ENCODE data around the gene PAX7.

PAX7 gene

GRCh38 chr1:18769140-18769539 is 138.5 kb downstream of the PAX7 start:
- no peak for DNase-seq

GRCh38 chr1:18770799-18771198 is 140.2 kb downstream of the PAX7 start:
- no peak for DNase-seq

GRCh38 chr1:18773753-18774152 is 143.1 kb downstream of the PAX7 start:
- DNase-seq = no peak

GRCh38 chr1:18775341-18775740 is 144.7 kb downstream of the PAX7 start:
- DNase-seq = no peak

GRCh38 chr1:18776777-18777176 is 146.1 kb downstream of the PAX7 start:
- DNase-seq = no peak

- DNase-seq = no peak
These were observed 147.8 kb downstream of the PAX7 start for GRCh38 chr1:18778437-18778836.

GRCh38 chr1:18781031-18781430 is 150.4 kb downstream of the PAX7 start:
- no peak for DNase-seq

GRCh38 chr1:18783705-18784481 is 153.2 kb downstream of the PAX7 start:
- no peak for DNase-seq

- no peak for DNase-seq
These were observed 153.8 kb downstream of the PAX7 start for GRCh38 chr1:18784482-18784831.

GRCh38 chr1:18786149-18786548 is 155.5 kb downstream of the PAX7 start:
- no peak for DNase-seq

GRCh38 chr1:18787825-18788385 is 157.3 kb downstream of the PAX7 start:
- DNase-seq = no peak

GRCh38 chr1:18789246-18789645 is 158.6 kb downstream of the PAX7 start:
- no peak for DNase-seq

- no peak for DNase-seq
These were observed 162.1 kb downstream of the PAX7 start for GRCh38 chr1:18792747-18793146.

- DNase-seq = no peak
These were observed 162.5 kb downstream of the PAX7 start for GRCh38 chr1:18793164-18793563.

- no peak for DNase-seq
These were observed 163.4 kb downstream of the PAX7 start for GRCh38 chr1:18794051-18794450.

GRCh38 chr1:18794561-18794960 is 163.9 kb downstream of the PAX7 start:
- no peak for DNase-seq

- no peak for DNase-seq
These were observed 164.5 kb downstream of the PAX7 start for GRCh38 chr1:18795002-18795689.

GRCh38 chr1:18796950-18797349 is 166.3 kb downstream of the PAX7 start:
- no peak for DNase-seq

Data from activated T-cell treated with anti-CD3 and anti-CD28 coated beads, Interleukin-2, amount 50 U/mL, for 1 hour (primary cell).